Caco-2 (cell line): Measurements from ENCODE around the gene DGKE. TPM values are rescaled to one million over a fixed set of nuclear protein-coding genes. Genes with fewer than 3 reads are reported as not detected.

Experiments used
- BruUV-seq: library from RNA; stranded (reverse); fragments of 400-500 nt; replicated peaks from 2 replicates; lab custom pipeline; 2021; lab: Mats Ljungman, UMichigan
- CTCF ChIA-PET: fragments of 300-600 bp; sonication (Branson Sonifier 250); formaldehyde crosslinking; loops from one replicate; lab custom pipeline; 2022; ENCODE audit warnings: antibody characterized with exemption; lab: Charles Lee
- POLR2A ChIA-PET: fragments of 300-600 bp; sonication (Branson Sonifier 250); formaldehyde crosslinking; loops from one replicate; lab custom pipeline; 2022; ENCODE audit warnings: antibody characterized with exemption; lab: Charles Lee
- DNase-seq, 2 experiments: peaks; one replicate each; pipeline versions ENCODE4 v3.0.0 to v3.0.0-alpha.2; 2020 to 2022
- H3K27me3 ChIP-seq: replicated peaks from 2 replicates; pipeline ENCODE4 v1.6.0; 2011; ENCODE audit warnings: low read length; ENCODE audit not compliant: control insufficient read depth, insufficient read depth
- H3K36me3 ChIP-seq: 2 replicates; pipeline ENCODE4 v1.5.1; 2011; ENCODE audit warnings: low read length; ENCODE audit not compliant: control insufficient read depth, insufficient read depth
- H3K4me1 ChIP-seq: fragments of 250-450 bp; sonication (Bioruptor Pico); 2 replicates; pipeline ENCODE4 v1.5.1; 2020; ENCODE audit warnings: mild to moderate bottlenecking
- H3K4me3 ChIP-seq: 2 replicates; pipeline ENCODE4 v1.5.1; 2011; ENCODE audit warnings: low read depth, mild to moderate bottlenecking, control low read depth, low read length
- H3K9me3 ChIP-seq: fragments of 250-450 bp; sonication (Bioruptor Pico); 2 replicates; pipeline ENCODE4 v1.5.1; 2020; ENCODE audit warnings: mild to moderate bottlenecking, moderate library complexity
- H3K27ac Mint-ChIP-seq: one replicate; pipeline ENCODE4 v1.8.0; 2022; ENCODE audit warnings: mixed read lengths; ENCODE audit not compliant: unreplicated experiment
- H3K27me3 Mint-ChIP-seq: one replicate; pipeline ENCODE4 v1.8.0; 2022; ENCODE audit warnings: mixed read lengths; ENCODE audit not compliant: insufficient read depth, unreplicated experiment
- H3K36me3 Mint-ChIP-seq: one replicate; pipeline ENCODE4 v1.8.0; 2022; ENCODE audit warnings: mild to moderate bottlenecking, mixed read lengths; ENCODE audit not compliant: insufficient read depth, unreplicated experiment
- H3K4me1 Mint-ChIP-seq: one replicate; pipeline ENCODE4 v1.8.0; 2022; ENCODE audit warnings: low read depth, mixed read lengths; ENCODE audit not compliant: unreplicated experiment
- H3K4me3 Mint-ChIP-seq: one replicate; pipeline ENCODE4 v1.8.0; 2022; ENCODE audit warnings: mild to moderate bottlenecking, moderate library complexity, mixed read lengths; ENCODE audit not compliant: unreplicated experiment
- H3K9me3 Mint-ChIP-seq: one replicate; pipeline ENCODE4 v1.8.0; 2022; ENCODE audit warnings: mixed read lengths; ENCODE audit not compliant: unreplicated experiment
- CTCF ChIP-seq, 2 experiments: fragments of 200-600 bp in 1 of 2; IDR thresholded peaks; 1 replicate in 1 of 2; 2 replicates in 1 of 2; pipeline versions ENCODE4 v1.5.1 to v1.8.0; 2011 to 2022; ENCODE audit warnings: antibody characterized with exemption in 1 of 2, control low read depth in 1 of 2, inconsistent platforms in 1 of 2, low read depth in 1 of 2, low read length in 1 of 2, mild to moderate bottlenecking in 1 of 2, moderate library complexity in 1 of 2; ENCODE audit not compliant: insufficient read depth in 1 of 2, severe bottlenecking in 1 of 2, unreplicated experiment in 1 of 2
- intact Hi-C: fragments of 100-400 bp; cut with micrococcal nuclease; formaldehyde crosslinking; loops from one replicate; pipeline ENCODE4 v1.10.0; 2022; ENCODE audit not compliant: unreplicated experiment
- total RNA-seq: library from RNA; stranded (reverse); gene quantifications from 2 replicates; pipeline ENCODE4 v1.2.3, GENCODE V29; 2022

Gene DGKE
- total RNA-seq, 1 experiment from 2014 or later, result 15.5 TPM

DNA sequence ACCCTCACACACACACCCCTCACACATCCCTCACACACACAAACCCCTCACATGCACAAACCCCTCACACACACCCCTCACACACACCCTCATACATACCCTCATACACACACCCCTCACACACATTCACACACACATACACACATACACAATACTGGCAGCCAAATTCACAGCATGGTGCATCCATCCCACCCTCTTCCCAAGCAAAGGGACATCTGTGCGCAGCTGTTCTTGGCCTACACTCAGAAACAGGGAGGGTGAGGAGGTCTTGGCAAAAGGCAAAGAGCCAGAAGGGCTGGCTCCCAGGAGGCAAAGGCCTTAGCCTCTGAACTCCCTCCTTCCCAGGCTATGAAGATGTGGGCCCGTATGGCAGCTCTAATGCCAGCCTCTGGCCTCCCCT lies 23.6 kb upstream of the DGKE start:
- no peak overlapping the region for H3K27ac Mint-ChIP-seq
- POLR2A ChIA-PET, result no interaction called here
- Histone ChIP-seq H3K36me3 (no peaks in the 10 kb centered on the region), H3K4me1 (no peaks in the 10 kb centered on the region), H3K4me3 (no peak overlapping the region), H3K27me3 (no peaks in the 10 kb centered on the region), H3K9me3 (no peaks in the 10 kb centered on the region)
- DNase-seq, result no peak
- H3K9me3 Mint-ChIP-seq, result no peaks in the 10 kb centered on the region
- H3K4me3 Mint-ChIP-seq, result no peak overlapping the region
- no TSS peak for BruUV-seq
- TF ChIP-seq CTCF (IDR thresholded peaks at IDR 0.05; ENCODE audit: insufficient read depth in 1 of 2, low read depth in 1 of 2, low read length in 1 of 2, severe bottlenecking in 1 of 2, unreplicated experiment in 1 of 2), result no peak
- intact Hi-C loops, result no loop called here
- H3K4me1 Mint-ChIP-seq, result no peaks in the 10 kb centered on the region
- H3K27me3 Mint-ChIP-seq, result peaks cover 8% of the 10 kb centered on the region
- CTCF ChIA-PET, result no interaction called here
- H3K36me3 Mint-ChIP-seq, result no peaks in the 10 kb centered on the region

DNA sequence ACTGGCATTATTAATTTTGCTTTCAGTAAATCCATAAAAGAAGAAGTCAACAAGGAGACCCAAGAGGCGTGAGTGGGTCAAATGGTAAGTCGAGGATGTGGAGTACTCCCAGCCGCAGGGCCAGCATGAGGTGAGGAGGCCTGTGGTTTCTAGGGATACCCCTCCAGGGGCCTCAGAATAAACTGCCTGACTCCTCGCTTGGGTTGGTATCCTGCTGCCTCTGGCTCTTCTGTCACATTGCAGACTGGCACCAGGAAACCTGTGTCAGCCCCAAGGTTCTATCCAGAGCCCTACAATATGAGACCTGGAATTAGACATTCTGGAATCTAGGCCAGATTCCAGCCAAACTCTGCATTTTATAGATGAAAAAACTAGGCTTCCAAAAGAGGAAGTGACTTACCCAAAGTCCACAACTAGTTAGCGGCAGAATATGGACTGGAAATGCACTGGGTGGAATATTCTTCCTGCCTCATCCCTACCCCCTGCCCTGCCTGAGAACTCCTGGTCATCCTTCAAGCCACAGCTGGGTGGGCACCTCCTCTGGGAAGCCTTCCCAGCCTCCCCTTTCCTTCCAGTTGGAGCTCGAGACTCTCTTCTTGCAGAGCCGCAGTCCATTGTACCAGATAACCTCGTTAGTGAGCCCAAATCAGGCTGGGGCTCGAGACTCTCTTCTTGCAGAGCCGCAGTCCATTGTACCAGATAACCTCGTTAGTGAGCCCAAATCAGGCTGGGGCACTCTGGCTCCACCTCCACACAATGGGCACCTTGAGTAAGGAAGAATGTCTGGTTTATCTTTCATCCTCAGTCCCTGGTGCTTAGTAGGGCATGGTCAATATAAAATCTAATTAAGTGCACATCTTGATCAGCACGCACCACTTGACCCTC lies 22.8 kb upstream of the DGKE start:
- Histone ChIP-seq H3K27me3 (no peaks in the 10 kb centered on the region; the same call in 1 of the 2 replicates), H3K4me1 (no peaks in the 10 kb centered on the region), H3K9me3 (no peaks in the 10 kb centered on the region), H3K4me3 (no peak overlapping the region), H3K36me3 (no peaks in the 10 kb centered on the region)
- no peak for TF ChIP-seq CTCF (IDR thresholded peaks at IDR 0.05; ENCODE audit: insufficient read depth in 1 of 2, low read depth in 1 of 2, low read length in 1 of 2, severe bottlenecking in 1 of 2, unreplicated experiment in 1 of 2)
- H3K36me3 Mint-ChIP-seq, result no peaks in the 10 kb centered on the region
- ChIA-PET POLR2A (no interaction called here), CTCF (no interaction called here)
- no peak for DNase-seq
- intact Hi-C loops, result no loop called here
- no TSS peak for BruUV-seq
- no peaks in the 10 kb centered on the region for H3K4me1 Mint-ChIP-seq
- H3K27ac Mint-ChIP-seq, result no peak overlapping the region
- H3K4me3 Mint-ChIP-seq, result no peak overlapping the region
- peaks cover 8% of the 10 kb centered on the region for H3K27me3 Mint-ChIP-seq
- H3K9me3 Mint-ChIP-seq, result no peaks in the 10 kb centered on the region

- no peaks in the 10 kb centered on the region for H3K9me3 Mint-ChIP-seq
- no peak overlapping the region for H3K4me3 Mint-ChIP-seq
- peaks cover 8% of the 10 kb centered on the region for H3K27me3 Mint-ChIP-seq
- no peaks in the 10 kb centered on the region for H3K36me3 Mint-ChIP-seq
- Histone ChIP-seq H3K9me3 (no peaks in the 10 kb centered on the region), H3K4me3 (no peak overlapping the region), H3K36me3 (no peaks in the 10 kb centered on the region), H3K4me1 (no peaks in the 10 kb centered on the region), H3K27me3 (no peaks in the 10 kb centered on the region; the same call in 1 of the 2 replicates)
- H3K4me1 Mint-ChIP-seq, result no peaks in the 10 kb centered on the region
- BruUV-seq, result no TSS peak
- CTCF ChIA-PET, result no interaction called here
- intact Hi-C loops, result no loop called here
- H3K27ac Mint-ChIP-seq, result peak overlapping the region; percentile 1
- TF ChIP-seq CTCF (IDR thresholded peaks at IDR 0.05; ENCODE audit: insufficient read depth in 1 of 2, low read depth in 1 of 2, low read length in 1 of 2, severe bottlenecking in 1 of 2, unreplicated experiment in 1 of 2), result no peak
- DNase-seq, result no peak
- POLR2A ChIA-PET, result no interaction called here
Measured at GRCh38 chr17:56812901-56813388, 21.0 kb upstream of the DGKE start.
